HG02938 (cell line): ENCODE data around the gene AQP12B.

Experiments used
- ATAC-seq: cut with Tn5 transposase; IDR thresholded peaks from one replicate; pipeline ENCODE4 v1.9.1; 2021; ENCODE audit warnings: mild to moderate bottlenecking, moderate library complexity; ENCODE audit not compliant: unreplicated experiment

AQP12B gene

GRCh38 chr2:240650254-240650965 lies 32.3 kb downstream of the AQP12B start:
- no peak for ATAC-seq

- ATAC-seq: no peak
These were observed 33.4 kb downstream of the AQP12B start for GRCh38 chr2:240649331-240649730.

- no peak for ATAC-seq
These were observed 33.9 kb downstream of the AQP12B start for GRCh38 chr2:240648650-240649275.

GRCh38 chr2:240648155-240648649 lies 34.5 kb downstream of the AQP12B start:
- no peak for ATAC-seq

- no peak for ATAC-seq
These were observed 35.1 kb downstream of the AQP12B start for GRCh38 chr2:240647503-240648154.

GRCh38 chr2:240646900-240647502 lies 35.7 kb downstream of the AQP12B start:
- ATAC-seq: no peak

- ATAC-seq: no peak
These were observed 36.3 kb downstream of the AQP12B start for GRCh38 chr2:240646176-240646899.

- ATAC-seq: no peak
These were observed 36.9 kb downstream of the AQP12B start for GRCh38 chr2:240645801-240646175.

GRCh38 chr2:240645346-240645745 lies 37.3 kb downstream of the AQP12B start:
- ATAC-seq: no peak

- ATAC-seq: no peak
These were observed 37.8 kb downstream of the AQP12B start for GRCh38 chr2:240644859-240645301.

GRCh38 chr2:240644171-240644651 lies 38.5 kb downstream of the AQP12B start:
- no peak for ATAC-seq

- no peak for ATAC-seq
These were observed 38.9 kb downstream of the AQP12B start for GRCh38 chr2:240643811-240644150.

GRCh38 chr2:240643093-240643810 lies 39.4 kb downstream of the AQP12B start:
- no peak for ATAC-seq

GRCh38 chr2:240642806-240643092 lies 39.9 kb downstream of the AQP12B start:
- no peak for ATAC-seq

- ATAC-seq: no peak
These were observed 40.5 kb downstream of the AQP12B start for GRCh38 chr2:240642061-240642805.

GRCh38 chr2:240640939-240641338 lies 41.7 kb downstream of the AQP12B start:
- ATAC-seq: no peak

- no peak for ATAC-seq
These were observed 43.1 kb downstream of the AQP12B start for GRCh38 chr2:240639566-240639965.

- ATAC-seq: no peak
These were observed 44.0 kb downstream of the AQP12B start for GRCh38 chr2:240638512-240639160.

- no peak for ATAC-seq
These were observed 44.8 kb downstream of the AQP12B start for GRCh38 chr2:240637901-240638345.
